Neural progenitor cell (in vitro differentiated cells): ENCODE data around the gene EDC3.

Experiments used
- CTCF ChIP-seq: fragments of 200-600 bp; sonication (generic); IDR thresholded peaks from 2 replicates; pipeline ENCODE4 v1.5.1; 2017; ENCODE audit warnings: antibody characterized with exemption, mild to moderate bottlenecking
- EZH2phosphoT487 ChIP-seq: fragments of 200-600 bp; sonication (generic); IDR thresholded peaks from 2 replicates; pipeline ENCODE4 v1.6.1; 2017; ENCODE audit warnings: antibody characterized with exemption

GRCh38 chr15:74722591-74722990, 26.8 kb upstream of the EDC3 start:
- no peak for TF ChIP-seq CTCF
- no peak for TF ChIP-seq EZH2phosphoT487
